ENCODE data around the gene PDLIM1.
"Not testable (repeated sequence)": the region's sequence is repeated elsewhere in the genome, so short reads cannot be mapped to it uniquely, and the experiment has no call there.

PDLIM1 gene

DNA sequence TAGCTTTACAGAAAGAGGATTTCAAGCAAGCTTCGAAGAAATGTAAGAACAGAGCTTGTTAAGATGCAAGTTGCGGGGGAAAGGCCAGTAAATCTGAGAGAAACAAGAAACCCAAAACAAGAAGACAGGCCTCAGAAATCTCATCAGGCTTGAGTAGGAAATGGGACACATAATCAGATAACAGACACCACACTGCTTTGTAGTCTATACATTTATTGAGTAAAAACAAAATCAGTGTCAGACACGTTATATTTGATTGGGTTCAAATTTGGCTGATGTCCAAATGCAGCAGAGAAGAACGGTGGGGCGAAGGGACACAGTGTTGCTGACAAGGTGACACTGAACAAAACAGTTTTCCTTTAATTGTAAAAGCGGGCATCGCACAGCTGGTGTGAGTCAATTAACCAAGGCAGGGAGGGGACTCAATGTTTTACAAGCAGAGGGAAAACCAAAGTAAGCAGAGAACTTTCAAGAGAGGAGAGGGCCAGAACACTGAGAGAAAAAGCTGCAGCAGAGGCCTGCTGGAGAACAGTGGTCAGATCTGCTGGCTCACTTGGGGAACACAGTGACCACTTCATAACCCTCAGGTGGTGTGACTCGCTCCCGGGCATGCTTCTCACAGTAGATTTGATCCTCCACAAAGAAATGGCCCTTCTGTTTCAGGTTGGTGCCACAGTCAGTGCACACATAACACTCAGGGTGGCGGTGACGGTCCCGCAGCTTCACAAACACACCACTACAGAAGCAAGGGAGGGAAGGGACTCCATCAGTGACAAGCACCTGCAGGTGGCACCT is 53.2 kb downstream of the PDLIM1 start:
- no peak for DNase-seq

- DNase-seq = no peak
Measured at GRCh38 chr10:95236068-95236903, 54.5 kb downstream of the PDLIM1 start.

DNA sequence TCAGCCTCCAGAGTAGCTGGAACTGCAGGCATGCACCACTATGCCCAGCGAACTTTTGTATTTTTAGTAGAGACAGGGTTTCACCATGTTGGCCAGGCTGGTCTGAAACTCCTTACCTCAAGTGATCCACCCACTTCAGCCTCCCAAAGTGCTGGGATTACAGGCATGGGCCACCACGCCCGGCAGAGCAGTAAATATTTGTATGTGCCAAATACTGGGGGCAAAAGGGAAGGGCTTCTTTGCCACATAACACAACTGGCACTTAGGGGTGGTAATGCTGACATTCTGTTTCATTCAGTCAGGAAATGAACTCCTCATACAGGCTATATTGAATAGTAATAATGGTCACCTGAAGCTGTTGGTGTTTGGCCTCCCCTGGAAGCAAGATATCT is 55.1 kb downstream of the PDLIM1 start:
- no peak for DNase-seq

- DNase-seq = no peak
Measured at GRCh38 chr10:95234951-95235350, 55.9 kb downstream of the PDLIM1 start.

GRCh38 chr10:95233377-95234034 is 57.3 kb downstream of the PDLIM1 start:
- no peak for DNase-seq

- not testable (repeated sequence) for DNase-seq
Measured at GRCh38 chr10:95230677-95231586, 59.9 kb downstream of the PDLIM1 start.

DNA sequence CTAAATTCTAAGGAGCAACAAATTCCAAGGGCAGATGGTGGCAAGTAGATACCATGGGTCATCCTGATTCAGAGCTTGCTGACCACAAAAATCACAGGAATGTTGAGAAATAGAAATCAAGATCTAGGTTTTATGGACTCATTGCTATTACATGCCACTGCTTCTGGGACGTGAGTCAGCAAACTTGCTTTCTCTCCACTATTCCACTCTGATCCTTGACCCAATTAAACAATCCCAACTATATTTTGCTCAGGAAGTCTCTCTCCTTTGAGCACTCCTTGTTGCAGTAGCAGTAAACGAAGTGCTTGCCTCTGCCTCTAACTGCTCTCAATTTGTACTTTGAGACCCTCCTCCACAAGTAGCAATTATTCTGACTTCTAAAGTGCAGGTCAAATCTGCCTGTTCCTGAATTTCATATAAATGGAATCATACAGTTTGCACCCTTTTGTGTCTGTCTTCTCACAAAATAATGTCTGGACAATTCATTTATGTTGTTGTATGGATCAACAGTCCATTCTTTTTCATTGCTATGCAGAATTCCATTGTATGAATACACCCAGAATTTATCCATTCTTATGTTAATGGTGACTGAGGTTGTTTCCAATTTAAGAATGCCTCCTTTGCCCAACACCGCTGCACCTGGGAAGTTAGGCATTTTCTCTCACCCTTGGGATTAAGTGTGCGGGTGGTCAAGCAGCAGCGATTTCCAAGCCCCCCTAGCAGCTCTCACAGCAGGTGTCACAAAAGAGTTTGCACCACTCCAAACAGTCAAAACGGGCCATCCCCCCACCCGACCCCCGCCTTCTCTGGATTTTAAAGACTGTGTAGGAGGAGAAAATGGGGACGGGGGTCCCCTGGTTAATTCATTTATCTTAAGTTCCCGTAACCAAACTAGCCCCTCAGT is 60.8 kb downstream of the PDLIM1 start:
- DNase-seq = no peak

GRCh38 chr10:95228934-95229723 is 61.7 kb downstream of the PDLIM1 start:
- not testable (repeated sequence) for DNase-seq

- DNase-seq = no peak
Measured at GRCh38 chr10:95225136-95225535, 65.7 kb downstream of the PDLIM1 start.

- DNase-seq = no peak
Measured at GRCh38 chr10:95221124-95221523, 69.7 kb downstream of the PDLIM1 start.

GRCh38 chr10:95220539-95220938 is 70.3 kb downstream of the PDLIM1 start:
- DNase-seq = no peak

- no peak for DNase-seq
Measured at GRCh38 chr10:95217476-95217875, 73.3 kb downstream of the PDLIM1 start.

GRCh38 chr10:95214793-95215192 is 76.0 kb downstream of the PDLIM1 start:
- no peak for DNase-seq

DNA sequence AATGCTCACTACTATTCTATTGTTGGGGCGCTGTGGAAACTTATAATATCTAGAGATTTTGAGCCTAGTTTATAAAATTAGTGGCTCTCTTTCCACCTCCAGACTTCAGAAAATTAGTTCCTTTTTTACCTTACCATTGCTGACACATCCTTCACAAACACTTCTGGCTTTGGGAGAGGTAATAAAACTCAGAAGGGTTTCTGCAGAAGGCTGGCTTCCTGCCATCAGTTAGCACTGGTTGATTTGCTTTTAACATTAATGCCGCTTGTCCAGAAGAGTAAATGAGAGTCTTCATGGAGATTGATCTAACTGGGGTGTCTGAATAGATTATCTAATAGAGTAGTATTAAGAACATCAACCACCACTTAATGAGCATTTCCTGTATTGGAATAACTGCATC is 76.4 kb downstream of the PDLIM1 start:
- no peak for DNase-seq

- no peak for DNase-seq
Measured at GRCh38 chr10:95211606-95212279, 79.1 kb downstream of the PDLIM1 start.

GRCh38 chr10:95209509-95210127 is 81.2 kb downstream of the PDLIM1 start:
- DNase-seq = no peak

- no peak for DNase-seq
Measured at GRCh38 chr10:95208702-95209391, 82.0 kb downstream of the PDLIM1 start.

DNA sequence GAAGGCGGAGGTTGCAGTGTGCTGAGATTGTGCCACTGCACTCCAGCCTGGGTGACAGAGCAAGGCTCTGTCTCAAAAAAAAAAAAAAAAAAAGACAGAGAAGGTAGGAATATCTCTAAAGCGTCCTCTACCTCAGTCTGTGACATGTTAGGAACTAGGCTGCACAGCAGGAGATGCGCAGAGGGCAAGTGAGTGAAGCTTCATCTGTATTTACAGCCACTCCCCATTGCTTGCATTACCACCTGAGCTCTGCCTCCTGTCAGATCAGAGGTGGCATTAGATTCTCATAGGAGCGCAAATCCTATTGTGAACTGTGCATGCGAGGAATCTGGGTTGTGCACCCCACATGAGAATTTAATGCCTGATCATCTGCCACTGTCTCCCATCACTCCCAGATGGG is 87.9 kb downstream of the PDLIM1 start:
- not testable (repeated sequence) for DNase-seq

GRCh38 chr10:95201736-95202135 is 89.1 kb downstream of the PDLIM1 start:
- DNase-seq = no peak
